Chondrocyte (in vitro differentiated cells): Measurements from ENCODE around the gene TRIM5. TPM values are rescaled to one million over a fixed set of nuclear protein-coding genes. Genes with fewer than 3 reads are reported as not detected.

Experiments
- DNase-seq: peaks from one replicate; pipeline ENCODE4 v3.0.0; 2021; ENCODE audit warnings: mixed read lengths, low spot score
- H3K27ac Mint-ChIP-seq: one replicate; pipeline ENCODE4 v1.8.0; 2021; ENCODE audit warnings: mild to moderate bottlenecking, moderate library complexity, mixed read lengths; ENCODE audit not compliant: unreplicated experiment
- H3K27me3 Mint-ChIP-seq: 2 replicates; pipeline ENCODE4 v1.8.0; 2021; ENCODE audit warnings: low read depth, mixed read lengths
- H3K36me3 Mint-ChIP-seq: 2 replicates; pipeline ENCODE4 v1.8.0; 2021; ENCODE audit warnings: low read depth, mixed read lengths
- H3K4me1 Mint-ChIP-seq: 2 replicates; pipeline ENCODE4 v1.8.0; 2021; ENCODE audit warnings: low read depth, mild to moderate bottlenecking, mixed read lengths
- H3K4me3 Mint-ChIP-seq: one replicate; pipeline ENCODE4 v1.8.0; 2021; ENCODE audit warnings: mild to moderate bottlenecking, moderate library complexity, mixed read lengths; ENCODE audit not compliant: unreplicated experiment
- H3K9me3 Mint-ChIP-seq: 2 replicates; pipeline ENCODE4 v1.8.0; 2021; ENCODE audit warnings: low read depth, mixed read lengths
- total RNA-seq: library from RNA; stranded (reverse); gene quantifications from 3 replicates; pipeline ENCODE4 v1.2.1, GENCODE V29; 2021
- TF ChIP-seq, protein P1 (sequence below): fragments of 200-600 bp; sonication (generic); IDR thresholded peaks from 2 replicates; pipeline ENCODE4 v1.5.0; 2021; ENCODE audit warnings: antibody characterized with exemption, mild to moderate bottlenecking, moderate library complexity

The TRIM5 gene
- total RNA-seq, 1 donor from 2014 or later, result 36.2 TPM

DNA sequence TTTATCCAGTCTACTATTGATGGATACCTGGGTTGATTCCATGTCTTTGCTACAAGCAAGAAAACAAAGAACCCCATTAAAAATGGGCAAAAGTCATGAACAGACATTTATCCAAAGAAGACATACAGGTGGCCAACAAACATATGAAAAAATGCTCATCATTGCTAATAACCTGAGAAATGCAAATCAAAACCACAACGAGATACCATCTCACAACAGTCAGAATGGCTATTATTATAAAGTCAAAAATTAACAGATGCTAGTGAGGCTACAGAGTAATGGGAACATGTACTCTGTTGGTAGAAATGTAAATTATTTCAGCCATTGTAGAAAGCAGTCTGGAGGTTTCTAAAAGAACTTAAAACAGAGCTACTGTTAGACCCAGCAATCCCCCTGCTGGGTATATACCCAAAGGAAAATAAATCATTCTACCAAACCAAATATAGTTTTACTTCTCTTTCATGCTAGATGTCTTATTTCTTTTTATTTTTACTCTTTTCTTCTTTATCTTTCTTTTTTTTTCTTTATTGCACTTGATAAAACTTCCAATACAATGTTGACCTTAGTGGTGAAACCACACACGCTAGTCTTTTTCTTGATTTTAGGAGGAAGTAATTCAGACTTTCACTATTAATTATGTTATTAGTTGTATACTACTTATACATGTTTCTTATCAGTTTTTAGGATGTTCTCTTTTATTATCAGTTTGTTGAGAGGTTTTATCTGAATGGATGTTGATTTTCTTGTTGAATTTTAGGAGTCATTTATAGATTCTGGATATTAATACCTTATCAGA lies 19.1 kb upstream of the TRIM5 start:
- Mint-ChIP-seq H3K27me3 (no peaks in the 10 kb centered on the region), H3K9me3 (peaks cover 2% of the 10 kb centered on the region), H3K4me1 (no peaks in the 10 kb centered on the region), H3K27ac (no peak overlapping the region), H3K36me3 (peaks cover 45% of the 10 kb centered on the region), H3K4me3 (no peak overlapping the region)
- DNase-seq, result no peak
- TF ChIP-seq, protein P1, sequence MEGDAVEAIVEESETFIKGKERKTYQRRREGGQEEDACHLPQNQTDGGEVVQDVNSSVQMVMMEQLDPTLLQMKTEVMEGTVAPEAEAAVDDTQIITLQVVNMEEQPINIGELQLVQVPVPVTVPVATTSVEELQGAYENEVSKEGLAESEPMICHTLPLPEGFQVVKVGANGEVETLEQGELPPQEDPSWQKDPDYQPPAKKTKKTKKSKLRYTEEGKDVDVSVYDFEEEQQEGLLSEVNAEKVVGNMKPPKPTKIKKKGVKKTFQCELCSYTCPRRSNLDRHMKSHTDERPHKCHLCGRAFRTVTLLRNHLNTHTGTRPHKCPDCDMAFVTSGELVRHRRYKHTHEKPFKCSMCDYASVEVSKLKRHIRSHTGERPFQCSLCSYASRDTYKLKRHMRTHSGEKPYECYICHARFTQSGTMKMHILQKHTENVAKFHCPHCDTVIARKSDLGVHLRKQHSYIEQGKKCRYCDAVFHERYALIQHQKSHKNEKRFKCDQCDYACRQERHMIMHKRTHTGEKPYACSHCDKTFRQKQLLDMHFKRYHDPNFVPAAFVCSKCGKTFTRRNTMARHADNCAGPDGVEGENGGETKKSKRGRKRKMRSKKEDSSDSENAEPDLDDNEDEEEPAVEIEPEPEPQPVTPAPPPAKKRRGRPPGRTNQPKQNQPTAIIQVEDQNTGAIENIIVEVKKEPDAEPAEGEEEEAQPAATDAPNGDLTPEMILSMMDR, result no peak

DNA sequence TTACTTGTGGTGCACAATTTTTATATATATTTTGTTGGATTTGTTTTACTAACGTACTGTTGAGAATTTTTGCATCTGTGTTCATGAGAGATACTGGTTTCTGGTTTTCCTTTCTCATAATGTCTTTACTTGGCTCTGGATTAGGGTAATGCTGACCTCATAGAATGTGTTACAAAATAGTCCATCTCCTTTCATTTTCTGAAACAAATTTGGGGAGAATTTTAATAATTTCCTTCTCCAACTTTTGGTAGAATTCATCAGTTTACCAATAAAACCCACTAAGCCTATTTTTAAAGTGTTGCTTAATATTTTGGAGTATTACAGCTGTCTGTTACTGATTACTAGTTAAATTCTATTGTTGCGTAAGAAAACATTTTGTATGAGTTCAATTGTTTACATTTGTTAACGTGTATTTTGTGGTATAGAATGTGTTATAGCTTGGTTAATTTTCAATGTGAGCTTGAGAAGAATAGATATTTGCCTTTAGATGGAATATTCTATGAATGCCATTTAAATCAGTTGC lies 16.2 kb upstream of the TRIM5 start:
- Mint-ChIP-seq H3K36me3 (peaks cover 44% of the 10 kb centered on the region), H3K4me3 (no peak overlapping the region), H3K9me3 (peaks cover 2% of the 10 kb centered on the region), H3K27me3 (no peaks in the 10 kb centered on the region), H3K27ac (no peak overlapping the region), H3K4me1 (peaks cover 4% of the 10 kb centered on the region)
- no peak for DNase-seq
- TF ChIP-seq, protein P1, result no peak

DNA sequence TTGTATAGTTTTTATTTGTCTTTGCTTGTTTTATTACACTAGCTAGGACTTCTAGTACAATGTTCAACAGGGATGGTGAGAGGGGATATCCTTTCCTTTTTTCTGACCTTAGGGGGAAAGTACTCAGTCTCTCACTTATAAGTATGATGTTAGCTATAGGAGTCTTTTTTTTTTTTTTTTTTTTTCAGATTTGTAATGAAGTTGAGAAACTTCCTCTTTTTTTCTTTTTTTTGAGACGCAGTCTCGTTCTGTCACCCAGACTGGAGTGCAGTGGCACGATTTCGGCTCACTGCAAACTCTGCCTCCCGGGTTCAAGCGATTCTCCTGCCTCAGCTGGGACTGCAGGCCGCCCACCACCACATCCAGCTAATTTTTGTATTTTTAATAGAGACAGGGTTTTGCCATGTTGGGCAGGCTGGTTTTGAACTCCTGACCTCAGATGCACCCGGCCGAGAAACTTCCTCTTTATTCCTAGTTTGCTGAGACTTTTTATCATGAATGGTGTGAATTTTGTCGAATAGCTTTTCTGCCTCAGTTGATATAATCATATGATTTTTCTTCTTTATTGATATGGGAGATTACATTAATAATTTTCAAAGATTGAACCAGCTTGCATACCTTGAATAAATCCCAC lies 15.7 kb upstream of the TRIM5 start:
- H3K4me1 Mint-ChIP-seq, result peaks cover 10% of the 10 kb centered on the region
- TF ChIP-seq, protein P1, result no peak
- peaks cover 2% of the 10 kb centered on the region for H3K9me3 Mint-ChIP-seq
- H3K27ac Mint-ChIP-seq, result no peak overlapping the region
- H3K27me3 Mint-ChIP-seq, result no peaks in the 10 kb centered on the region
- DNase-seq, result no peak
- peaks cover 44% of the 10 kb centered on the region for H3K36me3 Mint-ChIP-seq
- H3K4me3 Mint-ChIP-seq, result no peak overlapping the region

DNA sequence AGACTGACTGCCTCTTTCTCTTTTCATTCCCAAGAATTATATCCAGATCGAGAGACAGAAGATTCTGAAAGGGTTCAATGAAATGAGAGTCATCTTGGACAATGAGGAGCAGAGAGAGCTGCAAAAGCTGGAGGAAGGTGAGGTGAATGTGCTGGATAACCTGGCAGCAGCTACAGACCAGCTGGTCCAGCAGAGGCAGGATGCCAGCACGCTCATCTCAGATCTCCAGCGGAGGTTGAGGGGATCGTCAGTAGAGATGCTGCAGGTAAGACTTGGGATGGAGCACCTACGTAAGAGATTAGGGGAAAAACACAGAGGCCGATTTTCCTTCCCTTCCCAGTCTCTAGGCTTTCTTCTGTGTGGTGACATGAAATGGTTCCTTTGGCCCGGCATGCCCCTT lies 13.4 kb upstream of the TRIM5 start:
- DNase-seq, result no peak
- no peak overlapping the region for H3K27ac Mint-ChIP-seq
- TF ChIP-seq, protein P1, result no peak
- peaks cover 34% of the 10 kb centered on the region for H3K36me3 Mint-ChIP-seq
- peaks cover 21% of the 10 kb centered on the region for H3K4me1 Mint-ChIP-seq
- H3K4me3 Mint-ChIP-seq, result no peak overlapping the region
- no peaks in the 10 kb centered on the region for H3K9me3 Mint-ChIP-seq
- H3K27me3 Mint-ChIP-seq, result no peaks in the 10 kb centered on the region

DNA sequence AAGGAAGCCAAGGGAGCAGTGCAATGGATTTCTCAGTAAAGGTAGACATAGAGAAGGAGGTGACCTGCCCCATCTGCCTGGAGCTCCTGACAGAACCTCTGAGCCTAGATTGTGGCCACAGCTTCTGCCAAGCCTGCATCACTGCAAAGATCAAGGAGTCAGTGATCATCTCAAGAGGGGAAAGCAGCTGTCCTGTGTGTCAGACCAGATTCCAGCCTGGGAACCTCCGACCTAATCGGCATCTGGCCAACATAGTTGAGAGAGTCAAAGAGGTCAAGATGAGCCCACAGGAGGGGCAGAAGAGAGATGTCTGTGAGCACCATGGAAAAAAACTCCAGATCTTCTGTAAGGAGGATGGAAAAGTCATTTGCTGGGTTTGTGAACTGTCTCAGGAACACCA lies 11.3 kb upstream of the TRIM5 start:
- TF ChIP-seq, protein P1, result no peak
- Mint-ChIP-seq H3K36me3 (peaks cover 30% of the 10 kb centered on the region), H3K9me3 (no peaks in the 10 kb centered on the region), H3K4me1 (peaks cover 34% of the 10 kb centered on the region), H3K4me3 (no peak overlapping the region), H3K27ac (no peak overlapping the region), H3K27me3 (no peaks in the 10 kb centered on the region)
- no peak for DNase-seq
